ENCODE data around the gene SFXN5. TPM values are rescaled to one million over a fixed set of nuclear protein-coding genes. Genes with fewer than 3 reads are reported as not detected.

The SFXN5 gene
- total RNA-seq, 1 donor from 2014 or later: 13.1 TPM

DNA sequence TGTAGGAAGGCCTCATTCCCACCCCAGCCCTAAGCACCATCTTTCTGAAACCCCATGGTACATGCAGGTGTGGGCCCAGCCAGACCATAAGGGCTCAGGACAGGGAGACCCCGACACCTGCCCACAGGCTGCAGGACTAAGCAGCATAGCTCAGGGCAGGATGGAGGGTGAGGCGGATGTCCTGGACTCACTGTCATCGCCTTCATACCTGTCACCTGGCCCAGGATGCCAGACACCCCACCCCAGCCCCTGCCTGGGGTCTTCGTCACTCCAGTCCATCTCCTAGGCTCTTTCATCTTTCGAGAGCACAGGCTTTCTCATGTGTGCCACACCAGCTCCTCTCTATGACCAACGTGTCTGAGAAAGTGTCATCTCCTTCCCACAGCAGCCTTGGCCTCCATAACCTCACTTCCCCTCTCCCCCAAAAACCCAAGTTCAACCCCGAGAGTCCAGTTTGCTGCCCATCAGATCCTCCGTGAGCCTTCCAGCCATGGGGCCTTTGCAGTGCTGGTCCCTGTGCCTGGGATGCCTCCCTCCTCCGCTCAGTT is 82.7 kb downstream of the SFXN5 start:
- no peak for DNase-seq
- H3K36me3 ChIP-seq: peaks cover 10% of the 10 kb centered on the region
- intact Hi-C loops (cut with DNase I): no loop called here

GRCh38 chr2:72988041-72988440 is 83.5 kb downstream of the SFXN5 start:
- ATAC-seq (no peak), DNase-seq (no peak)
- Histone ChIP-seq H3K4me1 (no peaks in the 10 kb centered on the region), H3K36me3 (peaks cover 10% of the 10 kb centered on the region), H3K27ac (no peak overlapping the region), H3K4me3 (no peak overlapping the region), H3K9me3 (no peaks in the 10 kb centered on the region), H3K27me3 (no peaks in the 10 kb centered on the region)
- intact Hi-C loops (cut with DNase I): no loop called here
- no peak for TF ChIP-seq CTCF (IDR thresholded peaks at IDR 0.05)

More for the DNA sequence above, 82.7 kb downstream of the SFXN5 start:
- Histone ChIP-seq H3K9me3 (no peaks in the 10 kb centered on the region), H3K27me3 (no peaks in the 10 kb centered on the region), H3K4me1 (no peaks in the 10 kb centered on the region), H3K4me3 (no peak overlapping the region), H3K27ac (no peak overlapping the region)
- TF ChIP-seq CTCF (IDR thresholded peaks at IDR 0.05): no peak
- no peak for ATAC-seq

DNA sequence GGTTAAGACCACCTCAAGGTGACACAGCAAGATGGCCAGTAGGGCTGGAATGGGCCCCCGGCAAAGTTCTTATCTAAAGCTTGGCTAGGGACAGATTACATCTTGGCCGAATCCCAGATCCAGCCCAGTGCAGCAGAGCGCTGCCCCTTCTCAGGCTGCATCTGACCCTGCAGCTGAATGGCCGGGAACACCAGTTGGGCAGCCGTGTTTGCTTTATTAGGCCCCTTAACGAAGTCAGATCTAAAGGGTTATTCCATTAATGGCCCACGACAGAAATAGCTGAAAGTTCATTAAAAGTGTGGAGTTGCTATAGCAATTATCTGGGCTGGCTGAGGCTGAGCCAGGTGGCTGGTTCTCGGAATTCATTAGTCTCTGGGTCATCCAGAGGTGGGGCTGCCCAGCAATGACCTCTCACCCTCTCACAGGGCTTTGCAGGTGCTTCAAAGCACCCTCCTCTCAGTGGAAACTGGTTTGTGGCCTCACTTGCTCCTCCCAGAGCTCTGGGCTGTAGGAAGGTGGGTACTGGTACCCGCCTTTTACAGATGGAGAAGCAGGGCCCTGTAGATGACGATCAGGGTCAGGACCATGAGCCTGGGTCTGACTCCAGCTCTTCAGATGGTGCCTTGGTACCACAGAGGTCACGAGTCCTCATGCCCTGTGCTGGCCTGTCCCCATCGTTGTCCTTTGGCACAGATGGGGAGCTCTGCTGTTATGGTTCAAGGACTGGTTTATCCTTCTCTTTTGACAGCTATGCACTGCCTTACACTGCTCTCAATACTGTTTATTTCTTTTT is 85.4 kb downstream of the SFXN5 start:
- no peak for TF ChIP-seq CTCF (IDR thresholded peaks at IDR 0.05)
- intact Hi-C loops (cut with DNase I): no loop called here
- Histone ChIP-seq H3K27ac (no peak overlapping the region), H3K36me3 (peaks cover 10% of the 10 kb centered on the region), H3K4me3 (no peak overlapping the region), H3K4me1 (no peaks in the 10 kb centered on the region), H3K9me3 (no peaks in the 10 kb centered on the region), H3K27me3 (no peaks in the 10 kb centered on the region)
- DNase-seq (no peak), ATAC-seq (no peak)

- DNase-seq (no peak), ATAC-seq (no peak)
- no peaks in the 10 kb centered on the region for H3K9me3 ChIP-seq
- H3K27me3 ChIP-seq: no peaks in the 10 kb centered on the region
- peaks cover 10% of the 10 kb centered on the region for H3K36me3 ChIP-seq
- H3K27ac ChIP-seq: no peak overlapping the region
- TF ChIP-seq CTCF (IDR thresholded peaks at IDR 0.05): no peak
- no peaks in the 10 kb centered on the region for H3K4me1 ChIP-seq
- no peak overlapping the region for H3K4me3 ChIP-seq
- intact Hi-C loops (cut with DNase I): no loop called here
These were observed 86.4 kb downstream of the SFXN5 start for GRCh38 chr2:72985136-72985535.

DNA sequence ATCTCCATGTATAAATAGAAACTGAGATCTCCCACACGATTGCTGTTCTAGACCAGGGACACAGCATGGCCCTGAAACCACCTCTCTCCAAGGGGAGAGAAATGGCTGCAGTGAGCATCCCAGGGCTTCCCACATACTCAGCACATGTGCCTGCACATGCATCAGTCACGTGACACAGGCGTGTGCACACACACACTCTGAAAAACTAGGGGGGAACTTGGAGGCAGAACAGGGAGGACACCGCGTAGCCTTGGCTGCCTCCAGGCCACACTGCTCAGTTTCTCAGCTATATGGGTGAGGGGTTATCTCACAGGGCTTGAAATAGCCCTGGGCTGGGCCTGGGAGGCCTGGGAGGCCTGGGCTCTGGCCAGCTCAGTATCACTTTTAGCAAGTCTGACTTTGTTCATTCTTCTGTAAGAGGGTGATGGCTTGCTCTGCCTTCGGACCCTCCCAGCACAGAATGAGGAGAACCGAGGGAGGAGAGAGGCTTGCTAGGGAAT is 87.3 kb downstream of the SFXN5 start:
- no peak overlapping the region for H3K27ac ChIP-seq
- intact Hi-C loops (cut with DNase I): no loop called here
- TF ChIP-seq CTCF (IDR thresholded peaks at IDR 0.05): no peak
- DNase-seq: no peak
- no peaks in the 10 kb centered on the region for H3K9me3 ChIP-seq
- H3K36me3 ChIP-seq: peaks cover 10% of the 10 kb centered on the region
- no peak overlapping the region for H3K4me3 ChIP-seq
- no peak for ATAC-seq
- H3K4me1 ChIP-seq: no peaks in the 10 kb centered on the region
- no peaks in the 10 kb centered on the region for H3K27me3 ChIP-seq
